ENCODE results near the gene ACTL9.

ACTL9 gene

DNA sequence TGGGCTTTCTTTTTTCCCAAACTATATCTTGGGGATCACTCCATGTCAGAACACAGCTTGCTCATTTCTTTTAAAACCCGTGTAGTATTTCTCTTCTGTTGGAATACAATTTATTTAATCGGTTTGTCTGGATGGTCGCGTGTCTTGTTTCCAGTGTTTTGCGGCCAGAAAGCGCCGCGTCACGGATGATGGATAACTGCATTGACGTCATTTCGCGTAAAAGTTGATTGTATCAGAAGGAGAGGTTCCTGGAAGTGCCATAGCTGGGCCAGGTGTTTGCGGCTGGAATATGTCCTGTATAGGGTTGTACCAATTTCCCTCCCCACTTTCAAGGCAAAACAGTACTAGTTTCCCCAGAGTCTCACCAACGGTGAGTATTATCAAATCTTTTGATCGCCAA lies 9.7 kb downstream of the ACTL9 start:
- no peak overlapping the region for H3K4me2 ChIP-seq (ENCODE audit: low read depth, low read length)
- H4K20me1 ChIP-seq (ENCODE audit: insufficient read depth, low read length): no peaks in the 10 kb centered on the region
- TF ChIP-seq EZH2phosphoT487 (IDR thresholded peaks at IDR 0.05; ENCODE audit: low read length) (no peak), CTCF (IDR thresholded peaks at IDR 0.05; ENCODE audit: low read length) (no peak), EZH2 (optimal IDR thresholded peaks at IDR 0.05; ENCODE audit: low read depth, low read length) (no peak)
- H3K9me3 ChIP-seq (replicated peaks; ENCODE audit: insufficient read depth, low read length): no peaks in the 10 kb centered on the region
- no peaks in the 10 kb centered on the region for H3K36me3 ChIP-seq (replicated peaks; ENCODE audit: insufficient read depth, low read length)
- H3K27me3 ChIP-seq (replicated peaks; ENCODE audit: insufficient read depth, low read length): peaks cover 43% of the 10 kb centered on the region
- H2AFZ ChIP-seq (ENCODE audit: low read length): no peak overlapping the region
- H3K4me1 ChIP-seq (ENCODE audit: low read length): no peaks in the 10 kb centered on the region
- no peaks in the 10 kb centered on the region for H3K9me2 ChIP-seq (replicated peaks; ENCODE audit: insufficient read depth, low read length)
- DNase-seq: no peak
- no peaks in the 10 kb centered on the region for H3F3A ChIP-seq (ENCODE audit: insufficient read depth, low read length)
- H3K27ac ChIP-seq (ENCODE audit: low read length): no peak overlapping the region
- no peaks in the 10 kb centered on the region for H3K79me2 ChIP-seq (ENCODE audit: low read length)
- no peak overlapping the region for H3K4me3 ChIP-seq (ENCODE audit: low read length)
- H3K9ac ChIP-seq (ENCODE audit: low read length): no peak overlapping the region

GRCh38 chr19:8686549-8686948 lies 12.0 kb downstream of the ACTL9 start:
- H3K9me2 ChIP-seq (replicated peaks; ENCODE audit: insufficient read depth, low read length): no peaks in the 10 kb centered on the region
- H3K4me1 ChIP-seq (ENCODE audit: low read length): no peaks in the 10 kb centered on the region
- H3K9me3 ChIP-seq (replicated peaks; ENCODE audit: insufficient read depth, low read length): no peaks in the 10 kb centered on the region
- peaks cover 39% of the 10 kb centered on the region for H3K27me3 ChIP-seq (replicated peaks; ENCODE audit: insufficient read depth, low read length)
- H3K27ac ChIP-seq (ENCODE audit: low read length): no peak overlapping the region
- TF ChIP-seq EZH2phosphoT487 (IDR thresholded peaks at IDR 0.05; ENCODE audit: low read length) (no peak), CTCF (IDR thresholded peaks at IDR 0.05; ENCODE audit: low read length) (no peak), EZH2 (optimal IDR thresholded peaks at IDR 0.05; ENCODE audit: low read depth, low read length) (no peak)
- no peak for DNase-seq
- H3K9ac ChIP-seq (ENCODE audit: low read length): no peak overlapping the region
- no peak overlapping the region for H3K4me2 ChIP-seq (ENCODE audit: low read depth, low read length)
- no peak overlapping the region for H2AFZ ChIP-seq (ENCODE audit: low read length)
- no peaks in the 10 kb centered on the region for H3K36me3 ChIP-seq (replicated peaks; ENCODE audit: insufficient read depth, low read length)
- H4K20me1 ChIP-seq (ENCODE audit: insufficient read depth, low read length): no peaks in the 10 kb centered on the region
- no peak overlapping the region for H3K4me3 ChIP-seq (ENCODE audit: low read length)
- no peaks in the 10 kb centered on the region for H3F3A ChIP-seq (ENCODE audit: insufficient read depth, low read length)
- H3K79me2 ChIP-seq (ENCODE audit: low read length): no peaks in the 10 kb centered on the region

DNA sequence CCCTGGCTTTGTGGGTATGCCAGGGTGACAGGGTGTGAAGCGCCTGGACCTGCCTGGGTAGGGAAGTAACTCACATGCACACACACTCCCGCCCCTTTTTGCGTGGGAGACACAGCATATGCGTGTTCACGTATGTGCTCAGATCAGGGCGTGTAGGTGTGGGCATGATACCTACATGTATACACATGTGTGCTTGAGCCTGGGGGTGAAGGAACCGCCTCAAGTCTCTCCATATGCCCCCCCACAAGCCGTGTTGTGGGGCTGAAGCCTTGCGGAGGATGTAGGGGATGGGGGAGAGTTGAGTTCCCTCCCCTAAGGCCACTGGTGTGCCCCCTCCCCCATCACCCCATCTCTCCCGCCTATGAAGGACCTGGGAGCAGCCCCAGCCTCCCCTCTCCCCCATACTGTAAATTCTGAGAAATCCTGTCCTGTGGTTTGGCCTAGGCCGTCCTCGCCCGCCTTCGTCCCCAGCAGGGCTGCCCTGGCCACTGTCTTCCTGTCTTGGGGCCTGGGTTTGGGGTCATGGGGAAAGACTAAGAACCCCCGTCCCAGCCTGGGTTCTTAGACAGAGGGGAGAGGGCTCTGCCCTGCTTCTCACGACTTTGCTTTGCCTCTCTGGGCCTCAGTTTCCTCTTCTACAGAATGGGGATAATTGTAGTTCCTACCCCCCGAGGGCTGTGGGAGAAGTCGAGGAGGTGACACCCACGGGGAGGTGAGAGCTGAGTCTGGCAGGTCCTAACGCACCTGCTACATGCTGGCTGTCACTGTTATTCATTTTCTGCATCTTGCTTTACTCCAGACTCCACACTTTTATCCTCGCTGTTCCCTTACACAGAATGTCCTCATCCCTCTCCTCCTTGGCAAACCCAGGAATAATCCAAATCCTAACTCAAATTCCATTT lies 14.3 kb downstream of the ACTL9 start:
- H3K4me3 ChIP-seq (ENCODE audit: low read length): no peak overlapping the region
- no peaks in the 10 kb centered on the region for H3K79me2 ChIP-seq (ENCODE audit: low read length)
- no peaks in the 10 kb centered on the region for H3K4me1 ChIP-seq (ENCODE audit: low read length)
- H3K9ac ChIP-seq (ENCODE audit: low read length): no peak overlapping the region
- H2AFZ ChIP-seq (ENCODE audit: low read length): no peak overlapping the region
- no peak overlapping the region for H3K4me2 ChIP-seq (ENCODE audit: low read depth, low read length)
- no peak overlapping the region for H3K27ac ChIP-seq (ENCODE audit: low read length)
- H3K9me2 ChIP-seq (replicated peaks; ENCODE audit: insufficient read depth, low read length): no peaks in the 10 kb centered on the region
- DNase-seq: no peak
- H3F3A ChIP-seq (ENCODE audit: insufficient read depth, low read length): no peaks in the 10 kb centered on the region
- H3K36me3 ChIP-seq (replicated peaks; ENCODE audit: insufficient read depth, low read length): no peaks in the 10 kb centered on the region
- peaks cover 33% of the 10 kb centered on the region for H3K27me3 ChIP-seq (replicated peaks; ENCODE audit: insufficient read depth, low read length)
- H3K9me3 ChIP-seq (replicated peaks; ENCODE audit: insufficient read depth, low read length): no peaks in the 10 kb centered on the region
- H4K20me1 ChIP-seq (ENCODE audit: insufficient read depth, low read length): no peaks in the 10 kb centered on the region
- TF ChIP-seq CTCF (IDR thresholded peaks at IDR 0.05; ENCODE audit: low read length): no peak
- no peak for TF ChIP-seq EZH2phosphoT487 (IDR thresholded peaks at IDR 0.05; ENCODE audit: low read length)
- TF ChIP-seq EZH2 (optimal IDR thresholded peaks at IDR 0.05; ENCODE audit: low read depth, low read length): no peak

Measured in MM.1S (cell line).